Measurements from ENCODE around the gene SEMA5A.
A peak's percentile ranks its signal among the peaks of the same experiment; 100 is the strongest.

SEMA5A gene

DNA sequence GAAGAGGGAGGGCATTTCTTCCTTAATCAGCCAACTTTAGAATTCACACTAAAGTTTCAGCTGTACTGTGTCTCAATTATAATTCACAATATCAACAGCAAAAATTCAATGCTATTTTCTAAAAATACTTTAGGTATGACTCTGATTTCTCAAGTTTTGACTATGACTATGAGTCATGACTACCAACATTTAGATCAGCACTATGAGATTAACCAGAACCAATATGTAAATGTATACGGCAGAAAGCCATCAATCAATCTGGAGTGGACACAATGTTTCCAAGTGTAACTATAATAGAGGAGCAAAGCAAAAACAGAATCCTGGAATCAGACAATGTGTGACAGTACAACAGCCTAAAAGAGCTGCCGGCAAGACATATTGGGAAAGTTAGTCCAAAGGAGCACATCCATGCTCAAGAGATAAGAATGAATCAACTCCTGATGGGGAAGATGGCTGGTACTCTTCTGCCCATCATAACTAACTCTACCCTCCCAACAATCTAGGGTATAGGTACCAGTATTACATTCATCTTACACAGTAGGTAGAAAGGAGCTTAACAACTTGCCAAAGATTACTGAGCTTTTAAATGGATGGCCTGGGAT is 294.4 kb downstream of the SEMA5A start:
- DNase-seq = no peak

DNA sequence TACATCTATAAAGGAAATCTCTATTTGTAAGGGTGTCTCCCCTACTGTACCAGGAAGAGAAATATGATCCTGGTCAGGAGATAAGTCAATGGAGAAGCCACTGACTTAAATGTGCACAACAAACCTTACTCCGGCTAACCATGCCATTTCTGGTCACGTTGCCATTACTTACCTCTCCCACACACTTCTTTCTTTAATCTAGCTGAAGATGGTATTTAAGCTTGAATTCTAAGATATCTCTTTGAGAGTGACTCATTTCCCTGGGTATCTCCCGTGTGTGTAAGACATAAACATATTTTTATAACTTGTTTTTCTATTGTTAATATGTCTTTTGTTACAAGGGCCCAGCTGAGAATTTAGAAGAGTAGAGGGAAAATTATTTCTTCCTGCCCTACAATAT is 296.6 kb downstream of the SEMA5A start:
- DNase-seq = no peak

DNA sequence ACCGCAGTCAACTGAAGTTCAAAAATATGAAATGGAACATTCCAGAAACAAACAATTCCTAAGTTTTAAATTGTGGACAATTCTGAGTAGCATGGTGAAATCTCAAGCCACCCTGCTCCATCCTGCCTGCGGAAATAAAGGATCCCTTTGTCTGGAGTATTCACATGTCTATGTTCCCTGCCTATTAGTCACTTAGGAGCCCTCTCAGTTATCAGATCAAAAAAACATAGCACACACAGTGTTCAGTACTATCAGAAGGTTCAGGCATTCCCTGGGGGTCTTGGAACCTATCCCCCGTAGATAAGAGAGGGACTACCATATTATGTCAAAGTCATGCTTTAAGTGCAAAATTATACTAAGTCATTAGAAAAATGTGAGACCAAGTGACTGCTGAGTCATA is 300.8 kb downstream of the SEMA5A start:
- DNase-seq = no peak

DNA sequence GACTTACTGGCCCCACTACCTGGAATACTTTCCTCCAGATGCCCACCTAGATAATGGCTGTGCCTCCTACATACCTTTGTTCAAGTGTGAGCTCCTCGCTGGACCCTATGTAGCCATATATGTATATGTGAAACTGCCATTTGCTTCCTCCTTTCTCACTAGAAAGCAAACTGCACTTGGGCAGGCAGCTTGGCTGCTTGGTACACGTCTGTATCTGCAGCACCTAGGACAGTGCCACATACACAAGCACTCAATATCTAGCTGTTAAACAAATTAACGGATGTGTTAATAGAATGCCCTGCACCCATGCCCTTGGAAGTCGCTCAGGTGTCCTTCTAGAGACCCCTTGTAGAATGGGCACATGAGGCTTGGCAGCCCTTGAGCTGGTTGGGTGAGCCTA is 301.5 kb downstream of the SEMA5A start:
- DNase-seq = no peak

DNA sequence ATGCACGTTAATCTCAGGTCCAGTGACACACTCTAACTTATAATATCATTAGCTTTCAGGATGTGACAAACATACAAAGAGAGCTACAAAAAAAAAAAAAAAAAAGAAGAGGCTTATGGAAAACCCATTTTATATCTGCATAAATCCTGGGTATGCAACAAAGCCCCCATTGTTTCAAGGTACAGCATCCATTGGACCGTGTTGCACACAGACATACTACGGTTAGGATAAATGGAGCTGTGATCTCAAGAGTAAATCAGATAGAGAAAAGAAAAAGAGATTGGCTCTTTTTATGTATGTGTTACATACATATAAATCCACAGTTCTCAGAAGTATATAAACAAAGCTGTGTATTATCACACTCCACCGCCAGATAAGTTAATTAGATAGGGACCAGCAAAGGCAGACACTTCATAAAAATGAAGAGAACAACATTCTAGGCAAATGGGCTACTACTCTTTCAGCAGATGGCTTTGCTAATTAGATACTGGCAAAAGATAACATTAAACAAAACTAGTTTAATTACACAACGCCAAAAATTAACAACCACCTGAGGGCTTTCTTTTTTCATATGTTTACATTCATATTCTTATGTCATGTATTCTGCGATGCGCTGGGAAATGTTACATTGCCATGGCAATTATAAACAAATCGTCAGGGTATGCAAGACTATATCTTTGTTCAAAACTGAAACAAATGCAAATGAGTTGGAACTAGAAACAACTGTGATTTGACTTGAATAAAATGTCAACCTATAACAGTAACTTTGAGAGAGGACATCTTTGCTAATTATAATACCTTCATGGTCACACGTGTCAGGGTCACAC is 304.2 kb downstream of the SEMA5A start:
- DNase-seq = no peak

DNA sequence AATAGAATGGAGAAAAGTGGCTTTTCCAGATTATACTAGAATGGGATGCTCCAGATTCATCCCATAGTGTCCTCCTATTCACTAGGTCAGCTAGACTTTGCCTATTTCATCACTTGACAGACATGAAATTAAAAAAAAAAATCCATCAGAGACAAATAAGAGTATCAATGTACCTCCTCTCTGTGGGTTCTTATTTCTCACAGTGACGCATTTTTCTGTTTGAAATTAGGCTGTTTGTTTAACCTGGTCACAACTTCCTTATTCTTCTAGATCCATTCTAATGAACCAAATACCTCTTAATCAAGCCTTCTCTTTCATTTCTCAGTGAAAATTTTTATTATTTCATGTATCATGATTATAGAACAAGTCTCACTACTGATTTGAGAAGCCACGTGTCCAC is 305.4 kb downstream of the SEMA5A start:
- DNase-seq = no peak

DNA sequence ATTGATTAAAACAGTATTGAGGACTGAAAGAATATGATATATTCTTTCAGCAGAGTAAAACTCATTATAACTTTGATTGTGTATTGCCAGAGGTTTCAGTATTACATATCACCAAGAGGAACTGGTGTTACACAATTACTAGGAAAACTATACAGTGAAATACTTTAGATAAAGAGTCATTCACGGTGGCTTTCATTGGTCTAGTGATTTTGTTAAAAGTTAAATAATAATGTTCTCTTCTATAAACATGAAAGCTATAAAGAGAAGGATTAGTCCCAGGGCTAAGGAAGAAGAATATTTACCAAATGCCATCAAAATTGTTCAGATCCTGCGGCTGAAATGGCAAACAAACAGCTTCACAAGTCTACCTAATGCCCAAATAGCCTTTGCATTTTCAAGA is 306.2 kb downstream of the SEMA5A start:
- no peak for DNase-seq

DNA sequence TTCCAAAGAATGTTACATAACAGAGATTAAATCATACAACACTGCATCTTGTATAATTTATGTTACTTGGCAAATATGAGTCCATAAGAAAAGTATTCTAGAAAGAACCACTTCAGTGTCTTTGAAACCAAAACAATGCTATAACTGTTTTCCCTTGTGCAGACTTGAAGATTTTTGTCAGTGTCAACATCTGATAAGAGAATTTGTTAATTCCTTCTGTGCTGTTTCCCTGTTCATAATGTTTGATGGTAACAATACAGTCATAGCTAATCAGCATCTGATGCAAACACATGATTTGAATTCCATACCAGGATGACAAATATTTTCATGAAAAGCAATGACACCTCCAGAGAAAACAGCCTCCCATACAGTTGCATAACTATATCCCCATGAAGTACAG is 306.8 kb downstream of the SEMA5A start:
- no peak for DNase-seq

DNA sequence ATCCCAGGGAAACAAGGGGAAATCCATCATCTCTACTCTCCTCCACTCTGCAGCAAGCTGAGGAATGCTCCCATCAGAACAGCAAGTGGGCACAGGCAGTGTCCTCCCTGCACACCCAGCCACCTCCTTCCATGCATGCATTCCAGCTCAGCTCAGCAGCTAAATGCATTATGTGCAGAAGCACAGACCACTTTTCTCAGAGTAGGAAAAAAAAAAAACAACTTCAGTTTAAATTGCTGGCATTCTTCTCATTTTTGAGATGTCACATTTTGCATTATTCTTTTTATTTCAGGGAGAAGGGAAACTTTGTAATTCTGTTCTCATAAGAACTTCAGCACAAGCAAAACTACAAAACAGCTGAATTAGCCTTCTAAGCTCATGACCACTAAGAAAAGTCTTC is 312.2 kb downstream of the SEMA5A start:
- no peak for DNase-seq

DNA sequence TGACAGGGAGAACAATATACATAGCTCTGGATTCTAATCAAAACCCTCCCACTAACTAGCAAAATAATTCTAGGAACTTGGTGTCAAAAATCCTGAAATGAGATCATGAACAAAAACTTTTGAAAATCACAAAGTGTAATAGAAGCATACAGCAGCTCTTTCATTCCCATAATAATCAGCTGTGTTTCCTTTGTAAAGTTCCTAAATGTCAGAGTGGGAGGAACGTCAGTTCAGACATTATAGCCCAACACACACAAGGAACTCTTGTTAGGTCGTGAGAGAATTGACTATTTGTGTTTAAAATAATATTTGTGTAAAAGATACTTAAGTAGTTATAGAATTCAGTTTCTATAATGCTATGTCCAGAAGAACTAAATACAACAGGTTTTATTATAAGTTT is 312.8 kb downstream of the SEMA5A start:
- no peak for DNase-seq

DNA sequence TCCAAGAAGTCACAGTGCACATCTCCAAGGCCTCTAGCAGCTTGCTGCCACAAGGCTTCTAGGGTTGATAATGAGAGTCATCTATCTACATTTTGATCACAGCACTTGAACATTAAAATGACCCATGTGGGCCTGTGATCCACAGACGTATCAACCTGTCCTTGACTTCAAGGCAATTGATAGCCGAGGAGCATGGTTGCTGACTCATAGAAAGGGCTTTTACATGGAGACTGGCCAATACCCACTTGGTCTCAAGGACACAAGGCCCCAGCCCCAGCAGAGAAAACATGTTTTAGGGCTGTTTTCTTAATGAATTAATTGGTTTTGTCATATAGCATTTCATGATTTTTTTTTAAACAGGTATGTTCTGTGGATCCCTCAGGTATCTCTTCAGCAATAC is 314.0 kb downstream of the SEMA5A start:
- DNase-seq = no peak

DNA sequence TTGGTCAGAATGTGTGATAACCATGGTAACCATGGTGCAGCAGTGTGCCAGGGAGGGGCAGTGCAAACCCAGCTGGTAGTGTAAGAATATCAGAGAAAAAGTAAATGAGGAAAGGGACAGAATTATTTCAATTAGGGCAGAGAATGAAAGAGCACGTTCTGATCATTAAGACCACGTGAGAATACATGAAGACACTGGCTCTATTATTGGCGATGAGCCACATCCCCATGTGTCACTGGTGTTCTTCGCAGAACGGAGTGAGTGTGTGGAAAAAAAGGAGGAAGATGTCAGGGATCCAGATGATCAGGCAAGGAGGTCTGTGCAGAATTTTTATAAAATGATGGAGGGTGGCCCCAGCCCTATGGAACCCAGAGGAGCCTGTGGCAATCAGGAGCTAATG is 315.5 kb downstream of the SEMA5A start:
- DNase-seq = no peak

DNA sequence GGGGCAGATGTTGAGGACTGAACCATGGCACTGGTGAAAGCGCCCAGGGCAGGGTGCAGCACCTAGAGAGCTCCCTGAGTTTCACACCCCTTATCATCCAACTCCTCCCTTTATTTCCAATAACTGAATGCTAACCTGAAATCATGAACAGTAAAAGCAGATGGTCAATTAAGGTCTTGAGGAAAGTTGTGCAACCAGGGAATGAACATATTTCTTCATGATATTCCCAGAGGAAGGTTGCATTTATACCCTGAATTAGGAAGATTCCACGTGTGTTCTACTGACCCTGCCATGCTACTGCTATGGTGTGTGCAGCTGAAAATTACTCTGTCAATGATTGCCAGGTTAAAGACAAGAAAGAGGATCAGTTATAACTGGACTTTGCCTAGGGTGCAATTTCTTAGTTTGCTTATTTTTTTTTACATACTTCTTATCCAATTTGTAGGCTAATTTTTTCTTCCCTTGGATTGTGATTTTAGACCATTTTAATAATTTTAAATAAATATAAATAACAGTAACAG is 319.8 kb downstream of the SEMA5A start:
- no peak for DNase-seq

DNA sequence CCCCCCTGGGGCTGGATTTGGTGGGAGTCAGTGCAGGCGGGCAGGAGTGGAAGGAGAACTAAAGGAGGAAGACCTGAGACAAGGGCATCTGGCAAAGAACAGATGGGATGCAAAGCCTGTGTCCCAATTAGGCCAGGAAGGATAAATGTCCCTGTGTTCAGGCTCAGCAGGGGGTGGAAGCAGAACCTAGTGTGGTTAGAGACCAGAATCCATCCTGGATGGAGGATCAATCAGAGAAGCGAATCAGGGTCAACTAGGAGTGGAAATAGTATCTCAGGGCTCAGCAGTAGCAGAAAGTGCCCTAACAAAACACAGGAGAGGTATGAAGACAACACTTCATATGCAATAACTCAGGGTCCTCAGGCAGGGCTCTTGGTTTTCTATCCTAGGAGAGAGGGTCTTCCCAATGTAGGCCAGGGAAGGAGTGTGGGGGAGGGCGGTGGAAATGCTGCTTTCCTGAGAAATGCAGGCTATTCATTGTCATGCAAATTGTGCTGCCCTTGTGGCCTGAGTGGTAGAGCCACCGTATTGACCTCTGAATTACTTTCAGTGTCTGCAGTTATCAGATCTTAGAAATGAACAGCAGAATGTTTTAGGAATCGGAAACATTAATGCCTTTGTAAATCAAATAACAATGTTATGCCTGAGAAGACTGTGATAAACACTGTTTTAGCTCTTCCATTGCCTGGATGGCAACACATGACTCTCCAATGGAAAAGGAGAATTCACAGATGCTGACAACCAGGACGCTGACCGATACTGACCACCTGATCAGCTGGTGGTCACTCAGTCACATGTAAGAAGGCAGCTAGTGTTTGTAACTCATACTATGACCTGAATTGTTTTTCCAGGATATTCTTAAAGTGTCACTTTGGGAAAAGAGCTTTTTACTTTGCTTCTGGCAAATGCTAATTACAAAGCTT is 323.6 kb downstream of the SEMA5A start:
- DNase-seq = no peak

DNA sequence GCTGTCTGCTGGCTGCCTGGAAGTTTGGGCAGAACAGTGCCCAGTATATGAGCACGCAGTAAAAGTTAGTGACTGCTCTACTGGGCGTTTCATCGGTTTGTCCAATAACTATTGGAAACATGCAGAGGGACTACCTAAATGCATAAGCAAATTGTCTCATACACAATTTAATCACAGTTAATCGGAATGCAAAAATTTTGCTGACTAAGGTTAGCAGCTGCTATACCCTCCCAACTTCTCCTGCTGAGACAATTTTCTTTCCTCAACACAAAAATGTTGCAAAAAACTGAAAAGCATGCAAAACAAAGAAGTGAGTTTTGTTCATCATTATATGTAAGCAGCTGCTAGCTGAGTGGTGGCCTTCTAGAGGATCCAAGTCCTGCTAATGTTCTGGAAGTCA is 327.5 kb downstream of the SEMA5A start:
- no peak for DNase-seq

DNA sequence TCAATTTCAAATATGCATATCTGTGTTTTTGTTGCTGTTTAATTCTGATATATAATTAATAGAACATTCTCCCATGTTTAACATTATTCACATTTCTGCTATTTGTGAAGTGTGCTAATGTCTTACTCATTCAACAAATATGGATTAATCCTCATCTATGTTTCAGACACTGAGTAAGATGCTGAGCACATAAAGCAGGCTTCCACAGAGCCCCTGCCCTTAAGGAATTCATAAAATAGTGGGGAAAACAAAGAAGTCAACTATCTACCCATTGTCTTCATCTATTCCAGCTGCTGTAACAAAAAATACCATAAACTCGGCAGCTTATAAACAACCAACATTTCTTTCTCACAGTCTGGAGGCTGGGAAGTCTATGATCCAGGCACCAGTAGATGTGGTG is 333.3 kb downstream of the SEMA5A start:
- no peak for DNase-seq

DNA sequence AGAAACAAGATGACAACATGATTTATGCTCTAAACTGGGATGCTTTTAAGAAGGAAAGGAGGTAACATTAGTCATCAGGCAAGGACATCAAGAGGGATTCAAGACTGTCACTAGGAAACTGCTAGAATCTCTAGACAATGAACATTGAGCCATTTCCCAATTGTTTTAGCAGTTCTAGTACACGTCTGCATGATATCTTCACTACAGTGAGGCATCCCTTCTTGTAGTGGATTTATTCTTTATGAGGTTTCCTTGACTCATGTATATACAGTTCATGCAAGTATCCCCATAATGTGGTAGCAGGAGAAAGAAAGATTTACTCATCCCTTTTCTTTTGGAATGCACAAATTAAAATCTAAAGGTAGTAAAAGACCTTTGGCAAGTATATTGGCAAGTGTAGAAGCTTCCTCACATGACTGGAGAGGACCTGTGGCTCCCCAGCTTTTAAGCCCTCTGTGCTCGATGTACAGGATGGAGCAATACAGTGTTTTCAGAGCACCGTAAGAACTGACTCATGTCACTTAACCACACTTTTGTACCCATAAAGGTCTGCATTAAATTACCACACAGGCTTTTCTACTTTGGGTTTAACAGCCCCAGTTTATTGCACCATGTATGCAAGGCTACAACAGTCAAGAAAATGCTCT is 335.9 kb downstream of the SEMA5A start:
- no peak for DNase-seq

DNA sequence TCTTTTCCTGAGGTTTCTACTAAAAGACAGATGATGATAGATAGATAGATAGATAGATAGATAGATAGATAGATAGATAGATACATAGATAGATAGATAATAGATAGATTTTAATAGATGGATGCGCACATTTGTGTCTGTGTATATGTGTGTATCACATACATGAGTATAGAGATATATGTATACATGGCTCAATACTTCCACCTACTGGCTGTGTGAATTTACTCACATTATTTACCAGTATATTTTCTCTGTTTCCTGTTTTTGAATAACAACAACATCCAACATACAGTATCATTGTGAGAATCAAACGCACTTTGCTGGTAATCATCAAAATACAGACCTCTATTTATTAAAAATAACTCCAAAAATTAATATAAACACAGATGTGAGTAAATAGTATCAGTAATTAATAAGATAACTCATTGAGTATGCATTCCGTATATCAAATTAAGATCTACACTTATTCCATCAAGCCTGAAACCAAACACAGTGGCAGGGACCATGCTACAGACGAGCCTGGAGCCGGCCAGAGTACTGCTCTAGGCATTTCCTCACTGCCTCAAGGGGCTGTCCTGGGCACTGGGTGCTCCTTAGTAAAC is 338.0 kb downstream of the SEMA5A start:
- peak; percentile 9 for DNase-seq

DNA sequence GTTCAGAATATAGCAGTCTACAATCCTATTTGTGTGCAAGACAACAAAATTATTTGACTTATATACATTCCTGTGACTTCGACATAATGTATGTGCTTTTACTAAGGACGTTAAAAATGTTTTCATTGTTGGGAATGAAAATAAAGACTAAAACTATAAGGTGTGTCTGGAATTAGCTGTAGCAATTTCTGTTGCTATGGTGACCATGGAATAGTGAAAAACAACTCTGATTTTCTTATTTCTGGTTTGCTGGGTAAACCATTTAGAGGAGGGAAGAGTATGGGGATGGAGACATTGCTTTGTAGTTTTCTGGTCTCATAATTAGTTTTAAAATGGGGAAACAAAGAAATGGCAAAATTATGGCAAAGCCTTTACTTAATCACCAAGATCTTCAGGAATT is 343.2 kb downstream of the SEMA5A start:
- no peak for DNase-seq

DNA sequence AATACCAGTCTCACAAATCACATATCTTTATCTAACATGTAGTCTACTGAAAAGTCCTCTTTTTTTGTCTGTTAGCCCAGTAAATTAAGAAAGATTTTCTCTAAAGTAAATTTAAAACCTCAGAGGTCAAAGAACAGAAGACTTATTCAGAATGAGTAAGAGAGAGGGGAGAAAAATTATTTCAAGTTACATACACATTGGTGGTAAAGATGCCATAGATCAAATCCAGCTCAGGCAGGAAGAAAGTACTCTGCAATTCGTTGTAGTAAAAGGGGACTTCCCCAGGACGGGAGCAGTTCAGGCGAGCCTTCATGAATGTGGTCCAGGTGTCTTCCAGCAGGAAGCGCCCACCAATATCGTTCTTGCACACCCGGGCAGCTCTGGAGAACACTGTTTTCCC is 344.1 kb downstream of the SEMA5A start:
- DNase-seq = no peak

DNA sequence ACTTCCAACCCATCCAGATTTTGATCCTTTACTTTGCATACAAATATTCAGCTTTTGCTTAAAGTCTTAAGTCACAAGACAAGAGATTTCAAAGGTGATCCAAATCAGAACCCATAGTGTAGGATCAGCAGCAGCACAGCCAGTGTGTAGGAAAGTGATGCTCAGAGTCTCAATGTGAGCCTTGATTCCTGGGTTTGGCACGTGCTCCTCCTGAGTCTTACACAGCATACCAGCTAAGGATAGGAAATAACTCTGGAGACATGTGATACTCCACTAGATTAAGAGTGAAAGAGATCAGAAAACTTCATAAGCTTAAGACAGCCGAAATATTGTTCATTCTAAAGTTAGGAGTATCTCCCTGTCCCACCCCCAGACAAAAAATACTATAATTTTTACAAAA is 344.9 kb downstream of the SEMA5A start:
- DNase-seq = no peak

DNA sequence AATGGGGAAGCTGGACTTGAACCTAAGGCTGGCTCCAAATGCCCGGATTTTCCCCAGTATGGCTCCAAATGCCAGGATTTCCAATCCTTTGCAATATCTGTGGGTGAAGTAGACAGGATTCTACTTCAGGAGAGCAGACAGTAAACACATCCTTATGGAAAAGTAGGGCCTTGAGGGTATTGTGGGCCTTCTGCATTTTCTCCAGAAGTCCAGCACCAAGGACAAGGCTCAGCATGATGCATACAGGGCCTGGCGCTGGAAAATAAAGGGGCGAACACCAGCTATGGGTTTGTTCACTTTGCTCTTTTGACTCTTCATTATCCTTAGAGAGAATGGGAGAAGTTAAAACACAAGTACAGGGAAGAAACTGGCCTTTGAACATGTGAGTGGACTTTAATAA is 347.5 kb downstream of the SEMA5A start:
- no peak for DNase-seq

DNA sequence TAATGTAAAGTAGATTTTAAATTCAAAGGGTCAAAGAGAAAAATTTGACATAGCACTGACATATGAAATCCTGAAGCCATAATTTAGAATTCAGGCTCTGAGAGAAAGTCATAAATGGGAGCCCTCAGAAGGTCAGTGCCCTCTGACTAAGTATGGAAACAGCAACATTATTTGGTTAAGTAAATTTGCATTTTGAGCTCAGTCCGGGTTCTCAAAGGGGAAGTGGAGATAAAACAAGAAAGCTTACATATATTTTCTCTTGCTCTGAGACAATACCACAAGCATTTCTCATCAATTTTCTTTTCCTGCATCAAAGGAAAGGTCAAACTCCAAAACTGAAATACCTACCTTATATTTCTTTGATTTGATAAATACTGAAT is 348.0 kb downstream of the SEMA5A start:
- DNase-seq = no peak
